ENCODE data around the gene ZC3H18.

The ZC3H18 gene

DNA sequence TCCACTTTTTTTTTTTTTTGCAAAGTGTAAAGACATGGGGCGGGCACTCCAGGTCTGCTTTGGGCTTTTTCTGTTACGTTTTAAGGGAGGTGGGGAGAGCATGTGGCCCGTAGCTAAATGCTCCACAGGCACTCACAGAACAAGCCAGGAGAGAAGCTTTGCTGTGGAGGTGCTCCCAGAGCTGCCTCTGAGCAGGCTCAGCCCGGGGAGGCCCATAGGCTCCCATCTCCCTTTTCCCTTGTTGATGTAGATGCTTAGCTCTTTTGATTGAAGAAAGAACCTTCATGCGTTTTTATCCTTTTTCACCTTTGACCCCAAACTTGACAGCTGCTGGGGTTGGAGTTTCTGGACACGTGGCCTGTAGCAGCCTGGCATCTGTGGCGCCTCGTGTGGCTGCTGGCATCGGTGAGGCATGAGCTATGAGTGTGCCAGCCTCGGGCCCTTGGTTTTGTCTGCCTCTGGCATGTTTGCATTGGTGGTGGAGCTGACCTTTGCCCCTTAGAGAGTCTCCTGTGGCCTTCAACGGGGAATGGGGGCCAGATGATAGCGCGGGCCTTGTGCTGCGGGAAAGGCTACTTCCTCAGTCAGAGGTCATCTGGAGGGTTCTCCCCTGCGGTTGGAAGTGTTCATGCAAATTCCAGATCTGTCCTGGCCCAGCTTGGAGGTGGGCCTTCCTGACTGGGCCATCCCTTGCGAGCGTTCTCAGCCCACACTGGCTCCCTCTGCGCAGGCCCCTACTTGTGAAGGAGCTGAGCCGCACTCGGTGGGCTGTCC lies 48.2 kb downstream of the ZC3H18 start:
- H3K9me3 Mint-ChIP-seq: no peaks in the 10 kb centered on the region
- H3K27me3 Mint-ChIP-seq: no peaks in the 10 kb centered on the region
- ATAC-seq (replicated peaks) (no peak), DNase-seq (no peak)
- no peak overlapping the region for H3K4me3 Mint-ChIP-seq
- H3K36me3 Mint-ChIP-seq: peaks cover 51 to 63% of the 10 kb centered on the region in 2 donors
- no peak overlapping the region for H3K27ac Mint-ChIP-seq
- peaks cover 10 to 37% of the 10 kb centered on the region in 2 donors for H3K4me1 Mint-ChIP-seq

DNA sequence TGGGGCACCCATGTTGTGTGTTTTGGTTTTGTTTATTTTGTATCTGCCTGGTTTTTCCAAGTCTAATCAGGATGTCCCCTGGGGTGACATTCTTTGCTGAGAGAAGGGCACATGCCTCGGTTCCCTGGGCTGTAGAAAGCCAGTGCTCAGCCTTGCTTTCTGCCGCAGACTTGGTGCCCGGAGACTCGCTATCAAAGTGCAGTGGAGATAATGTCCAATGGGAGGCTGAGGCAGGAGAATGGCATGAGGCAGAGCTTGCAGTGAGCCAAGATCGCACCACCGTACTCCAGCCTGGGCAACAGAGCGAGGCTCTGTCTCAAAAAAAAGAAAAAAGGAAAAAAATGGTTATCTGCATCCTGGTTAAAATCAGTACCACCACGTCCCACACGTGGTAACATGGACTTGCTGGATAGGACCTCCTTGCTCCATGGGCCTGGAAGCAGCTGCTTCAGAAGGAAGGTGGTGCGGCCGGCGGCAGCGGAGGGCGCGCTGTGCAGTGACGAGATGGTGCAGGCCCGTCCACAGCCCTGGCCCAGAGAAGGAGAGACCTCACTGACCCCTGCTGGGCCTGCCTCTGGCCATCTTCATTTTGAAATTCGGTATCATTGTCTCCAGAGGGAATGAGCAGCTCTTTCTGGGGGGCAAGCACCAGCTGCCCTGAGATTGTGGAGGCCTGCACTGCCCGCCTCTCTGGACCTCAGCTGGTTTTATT lies 48.9 kb downstream of the ZC3H18 start:
- H3K4me1 Mint-ChIP-seq: peaks cover 9 to 30% of the 10 kb centered on the region in 2 donors
- DNase-seq (no peak), ATAC-seq (replicated peaks) (no peak)
- H3K4me3 Mint-ChIP-seq: no peak overlapping the region
- no peak overlapping the region for H3K27ac Mint-ChIP-seq
- H3K27me3 Mint-ChIP-seq: no peaks in the 10 kb centered on the region
- peaks cover 51 to 64% of the 10 kb centered on the region in 2 donors for H3K36me3 Mint-ChIP-seq
- H3K9me3 Mint-ChIP-seq: no peaks in the 10 kb centered on the region

DNA sequence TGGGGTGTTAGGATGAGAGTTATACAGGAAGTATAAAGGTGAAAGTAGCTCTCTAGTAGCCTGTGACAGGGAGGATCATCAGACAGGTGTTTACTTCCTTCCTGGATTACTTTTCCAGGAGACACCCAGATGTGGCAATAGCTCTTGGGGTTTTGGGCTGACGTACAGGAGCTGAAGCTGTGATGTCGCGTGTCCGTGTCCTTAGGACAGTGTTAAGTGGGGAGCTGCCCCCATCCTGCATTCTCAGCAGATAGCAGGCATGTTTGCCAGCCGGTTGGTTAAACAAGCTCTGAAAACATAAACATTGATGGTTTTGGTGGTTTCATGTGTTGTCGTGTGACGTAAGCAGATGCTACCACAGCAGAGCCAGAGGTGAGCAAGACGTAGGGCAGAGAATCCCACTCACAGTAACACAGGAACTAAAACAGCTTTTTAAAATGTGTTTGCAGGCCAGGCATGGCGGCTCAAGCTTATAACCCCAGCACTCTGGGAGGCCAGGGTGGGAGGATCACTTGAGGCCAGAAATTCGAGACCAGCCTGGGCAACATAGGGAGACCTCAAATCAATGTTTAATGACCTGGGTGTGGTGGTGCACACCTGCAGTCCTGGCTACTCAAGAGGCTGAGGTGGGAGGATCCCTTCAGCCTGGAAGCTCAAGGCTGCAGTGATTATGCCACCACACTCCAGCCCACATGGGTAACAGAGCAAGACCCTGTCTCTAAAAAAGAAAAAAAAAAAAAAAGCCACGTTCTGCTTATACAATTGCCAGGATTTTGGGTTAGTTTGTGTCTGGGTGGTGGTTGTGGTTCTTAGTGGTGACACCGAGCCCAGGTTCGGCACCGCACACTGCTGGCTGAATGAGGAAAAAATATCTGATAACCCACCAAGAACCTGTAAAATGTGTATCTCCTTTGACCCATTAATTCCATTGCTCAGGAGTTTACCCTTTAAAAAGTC lies 49.9 kb downstream of the ZC3H18 start:
- no peak overlapping the region for H3K27ac Mint-ChIP-seq
- no peak for DNase-seq
- no peak overlapping the region for H3K4me3 Mint-ChIP-seq
- no peaks in the 10 kb centered on the region for H3K27me3 Mint-ChIP-seq
- H3K9me3 Mint-ChIP-seq: no peaks in the 10 kb centered on the region
- H3K36me3 Mint-ChIP-seq: peaks cover 48 to 61% of the 10 kb centered on the region in 2 donors
- H3K4me1 Mint-ChIP-seq: peaks cover 5 to 22% of the 10 kb centered on the region in 2 donors
- no peak for ATAC-seq (replicated peaks)

DNA sequence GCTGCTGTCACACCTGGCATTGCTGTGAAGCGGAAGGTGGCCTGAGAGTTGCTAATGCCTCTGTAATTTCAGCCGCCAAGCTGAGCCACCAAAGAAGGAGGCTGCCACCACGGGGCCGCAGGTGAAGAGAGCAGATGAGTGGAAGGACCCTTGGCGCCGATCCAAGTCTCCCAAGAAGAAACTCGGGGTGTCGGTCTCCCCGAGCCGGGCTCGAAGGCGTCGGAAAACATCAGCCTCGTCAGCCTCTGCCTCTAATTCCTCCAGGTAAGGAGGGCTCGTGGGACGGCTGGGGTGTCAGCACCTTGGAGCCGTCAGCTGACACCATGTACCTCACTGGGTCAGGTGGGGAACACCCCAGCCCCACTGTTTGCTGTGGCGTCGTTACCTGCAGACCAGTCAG lies 51.9 kb downstream of the ZC3H18 start:
- no peak overlapping the region for H3K4me3 Mint-ChIP-seq
- H3K27ac Mint-ChIP-seq: no peak overlapping the region
- DNase-seq (no peak), ATAC-seq (replicated peaks) (no peak)
- H3K27me3 Mint-ChIP-seq: no peaks in the 10 kb centered on the region
- H3K9me3 Mint-ChIP-seq: no peaks in the 10 kb centered on the region
- peaks cover 2 to 15% of the 10 kb centered on the region in 2 donors for H3K4me1 Mint-ChIP-seq
- H3K36me3 Mint-ChIP-seq: peaks cover 47 to 64% of the 10 kb centered on the region in 2 donors

DNA sequence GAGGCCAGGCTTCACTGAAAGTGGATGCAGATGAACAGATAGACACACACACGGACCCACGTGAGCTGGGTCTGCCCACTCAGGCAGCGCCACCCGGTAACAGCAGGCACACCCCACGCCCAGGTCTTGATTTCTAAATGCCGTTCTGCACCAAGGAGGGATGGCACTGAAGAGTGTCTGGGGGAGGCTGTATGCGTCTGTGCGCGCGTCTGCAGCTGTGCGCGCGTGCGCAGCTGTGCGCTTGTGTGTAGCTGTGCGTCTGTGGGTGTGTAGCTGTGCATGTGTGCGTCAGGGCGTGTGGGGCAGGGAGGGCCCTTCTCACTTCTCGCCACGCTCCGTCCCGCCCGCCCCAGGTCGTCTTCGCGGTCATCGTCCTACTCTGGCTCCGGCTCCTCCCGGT lies 52.7 kb downstream of the ZC3H18 start:
- H3K4me1 Mint-ChIP-seq: peaks cover 4 to 22% of the 10 kb centered on the region in 2 donors
- DNase-seq: no peak
- H3K27me3 Mint-ChIP-seq: no peaks in the 10 kb centered on the region
- H3K4me3 Mint-ChIP-seq: no peak overlapping the region
- H3K9me3 Mint-ChIP-seq: no peaks in the 10 kb centered on the region
- H3K36me3 Mint-ChIP-seq: peaks cover 53 to 68% of the 10 kb centered on the region in 2 donors
- peak overlapping the region; percentile 67 for H3K27ac Mint-ChIP-seq
- no peak for ATAC-seq (replicated peaks)

DNA sequence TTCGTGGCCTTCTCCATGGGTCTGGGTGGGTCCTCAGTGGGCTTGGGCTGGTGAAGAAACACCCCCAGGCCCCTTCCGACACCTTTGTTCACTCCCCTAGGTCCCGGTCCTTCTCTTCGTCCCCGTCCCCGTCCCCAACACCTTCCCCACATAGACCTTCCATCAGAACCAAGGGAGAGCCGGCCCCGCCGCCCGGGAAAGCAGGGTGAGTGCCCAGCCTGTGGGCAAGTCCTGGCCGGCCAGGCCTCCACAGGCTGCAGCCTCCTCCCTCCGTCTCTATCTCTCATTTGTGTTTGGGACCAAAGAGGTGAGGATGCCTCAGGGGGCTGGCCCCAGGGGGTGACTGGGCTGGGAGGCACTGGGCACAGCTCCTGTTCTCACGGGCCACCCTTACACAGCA lies 53.7 kb downstream of the ZC3H18 start:
- Mint-ChIP-seq H3K27ac (no peak overlapping the region), H3K4me3 (no peak overlapping the region), H3K9me3 (no peaks in the 10 kb centered on the region), H3K27me3 (no peaks in the 10 kb centered on the region), H3K36me3 (peaks cover 55 to 66% of the 10 kb centered on the region in 2 donors), H3K4me1 (peaks cover 4 to 16% of the 10 kb centered on the region in 2 donors)
- DNase-seq: no peak
- no peak for ATAC-seq (replicated peaks)

DNA sequence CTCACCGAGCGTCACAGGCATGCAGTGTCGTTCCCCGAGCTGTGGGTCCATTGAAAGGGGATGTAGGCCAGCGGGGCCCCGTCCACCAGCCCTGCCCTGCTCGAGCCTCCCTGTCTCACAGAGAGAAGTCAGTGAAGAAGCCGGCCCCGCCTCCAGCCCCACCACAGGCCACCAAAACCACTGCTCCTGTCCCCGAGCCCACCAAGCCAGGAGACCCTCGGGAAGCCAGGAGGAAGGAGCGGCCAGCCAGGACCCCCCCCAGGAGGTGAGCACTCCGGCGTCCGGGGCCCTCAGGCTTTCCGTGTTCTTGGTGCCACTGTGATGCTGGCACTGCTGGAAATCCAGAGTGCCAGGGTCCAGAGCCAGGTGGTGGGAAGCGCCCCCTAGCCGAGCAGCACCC lies 54.3 kb downstream of the ZC3H18 start:
- Mint-ChIP-seq H3K4me3 (no peak overlapping the region), H3K27ac (no peak overlapping the region), H3K36me3 (peaks cover 49 to 63% of the 10 kb centered on the region in 2 donors), H3K27me3 (no peaks in the 10 kb centered on the region), H3K9me3 (no peaks in the 10 kb centered on the region), H3K4me1 (peaks cover 4 to 13% of the 10 kb centered on the region in 2 donors)
- ATAC-seq (replicated peaks): no peak
- no peak for DNase-seq

DNA sequence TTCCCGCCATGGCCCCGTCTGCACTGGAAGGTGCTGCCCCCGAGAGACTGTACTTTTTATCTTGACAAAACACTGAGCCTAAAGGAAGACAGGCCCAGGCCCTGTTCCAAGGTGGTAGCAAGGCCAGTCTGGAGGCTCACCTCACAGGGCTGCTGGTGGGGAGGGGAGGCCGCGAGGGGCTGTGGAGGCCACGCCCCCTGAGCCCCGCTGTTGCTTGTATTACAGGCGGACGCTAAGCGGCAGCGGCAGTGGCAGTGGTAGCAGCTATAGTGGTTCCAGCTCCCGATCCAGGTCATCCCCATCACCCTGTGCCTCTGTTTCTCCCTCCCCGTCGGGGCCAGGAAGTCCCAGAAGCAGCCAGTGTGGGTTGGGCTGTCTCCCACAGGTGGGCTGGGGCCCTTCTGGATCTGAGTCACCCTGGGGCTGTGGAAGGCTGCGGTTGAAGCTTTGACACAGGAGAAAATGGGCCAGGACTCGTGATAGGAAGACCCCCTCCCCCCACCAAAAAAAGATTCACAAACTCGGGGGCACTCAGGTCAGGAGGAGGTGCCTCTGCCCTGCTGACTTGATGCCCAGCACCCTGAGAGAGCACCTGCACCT lies 54.9 kb downstream of the ZC3H18 start:
- no peak overlapping the region for H3K4me3 Mint-ChIP-seq
- no peaks in the 10 kb centered on the region for H3K9me3 Mint-ChIP-seq
- no peak overlapping the region for H3K27ac Mint-ChIP-seq
- peaks cover 43 to 60% of the 10 kb centered on the region in 2 donors for H3K36me3 Mint-ChIP-seq
- H3K27me3 Mint-ChIP-seq: no peaks in the 10 kb centered on the region
- DNase-seq (no peak), ATAC-seq (replicated peaks) (no peak)
- H3K4me1 Mint-ChIP-seq: peaks cover 4 to 9% of the 10 kb centered on the region in 2 donors

DNA sequence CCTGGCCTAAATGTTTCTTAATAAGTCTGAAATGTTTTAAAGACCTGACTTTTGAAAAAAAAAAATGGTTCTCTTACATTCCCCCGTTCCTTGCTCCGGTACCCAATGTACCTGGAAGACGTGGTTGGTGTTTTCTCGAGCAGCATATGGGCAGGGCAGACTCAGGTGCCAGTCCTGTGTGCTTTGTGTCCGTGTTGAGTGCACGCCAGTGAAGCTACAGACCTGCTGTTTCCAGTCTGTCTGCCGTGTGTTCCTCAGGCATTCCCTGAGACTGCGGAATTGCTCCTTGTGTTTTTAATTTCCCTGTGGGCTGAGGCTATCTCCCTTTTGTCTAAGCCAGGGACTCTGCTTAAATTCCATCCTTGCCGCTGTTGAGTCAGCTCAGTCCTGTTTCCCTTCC lies 56.4 kb downstream of the ZC3H18 start:
- peaks cover 51 to 72% of the 10 kb centered on the region in 2 donors for H3K36me3 Mint-ChIP-seq
- peaks cover 4 to 9% of the 10 kb centered on the region in 2 donors for H3K4me1 Mint-ChIP-seq
- H3K4me3 Mint-ChIP-seq: no peak overlapping the region
- no peaks in the 10 kb centered on the region for H3K9me3 Mint-ChIP-seq
- no peak for ATAC-seq (replicated peaks)
- no peaks in the 10 kb centered on the region for H3K27me3 Mint-ChIP-seq
- no peak overlapping the region for H3K27ac Mint-ChIP-seq
- DNase-seq: no peak

DNA sequence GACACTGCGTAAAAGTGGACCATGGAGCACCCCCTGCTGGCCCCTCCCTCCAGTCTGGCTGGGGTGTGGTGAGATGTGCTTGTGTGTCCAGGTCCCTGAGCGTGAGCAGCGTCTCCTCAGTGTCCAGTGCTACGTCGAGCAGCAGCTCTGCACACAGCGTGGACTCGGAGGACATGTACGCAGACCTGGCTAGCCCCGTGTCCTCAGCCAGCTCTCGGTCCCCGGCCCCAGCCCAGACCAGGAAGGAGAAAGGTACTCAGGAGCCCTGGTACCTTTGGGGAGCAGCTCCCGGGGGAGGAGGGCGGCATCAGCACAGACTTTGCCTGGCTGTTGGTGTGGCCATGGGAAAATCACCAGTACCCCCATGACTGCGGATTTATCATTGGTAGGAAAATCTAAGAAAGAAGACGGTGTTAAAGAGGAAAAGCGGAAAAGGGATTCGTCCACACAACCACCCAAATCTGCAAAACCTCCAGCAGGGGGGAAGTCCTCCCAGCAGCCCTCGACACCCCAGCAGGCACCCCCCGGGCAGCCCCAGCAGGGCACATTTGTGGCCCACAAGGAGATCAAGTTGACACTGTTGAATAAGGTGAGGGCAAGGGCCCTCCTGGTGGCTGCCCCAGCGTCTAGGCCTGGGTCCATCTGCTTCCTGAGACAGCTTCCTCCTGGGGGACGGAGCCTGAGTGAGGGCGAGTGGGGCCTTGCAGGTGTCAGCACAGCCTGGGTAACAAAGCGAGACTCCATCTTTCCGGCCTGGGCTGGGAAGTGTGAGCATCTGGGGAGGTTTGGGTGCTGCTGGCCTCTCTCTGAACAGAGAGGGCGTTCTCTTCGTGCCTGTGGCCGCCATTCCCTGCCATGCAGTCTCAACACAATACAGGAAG lies 57.6 kb downstream of the ZC3H18 start:
- Mint-ChIP-seq H3K4me3 (no peak overlapping the region), H3K36me3 (peaks cover 49 to 68% of the 10 kb centered on the region in 2 donors), H3K27me3 (no peaks in the 10 kb centered on the region), H3K4me1 (peaks cover 4 to 13% of the 10 kb centered on the region in 2 donors), H3K27ac (peak overlapping the region; percentile 66), H3K9me3 (no peaks in the 10 kb centered on the region)
- DNase-seq: no peak
- no peak for ATAC-seq (replicated peaks)

DNA sequence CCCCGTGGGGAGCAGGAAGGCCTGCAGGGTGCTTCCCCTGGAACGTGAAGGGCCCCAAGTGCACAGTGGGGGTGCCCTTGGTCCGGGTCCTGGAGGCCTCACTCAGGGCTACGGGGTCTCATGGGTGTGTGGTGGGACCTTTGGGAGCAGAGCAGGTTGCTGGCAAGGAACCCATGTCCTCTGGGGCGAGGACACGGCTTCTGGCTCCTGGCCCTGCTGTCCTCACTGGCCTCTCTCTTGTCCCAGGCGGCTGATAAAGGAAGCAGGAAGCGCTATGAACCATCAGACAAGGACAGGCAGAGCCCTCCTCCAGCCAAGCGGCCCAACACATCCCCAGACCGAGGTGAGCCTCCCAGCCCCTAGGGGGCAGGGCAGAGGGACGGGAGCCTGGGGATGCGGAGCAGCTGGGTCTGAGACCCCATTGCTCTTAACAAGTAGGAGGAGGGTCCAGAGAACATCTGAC lies 58.3 kb downstream of the ZC3H18 start:
- peaks cover 48 to 64% of the 10 kb centered on the region in 2 donors for H3K36me3 Mint-ChIP-seq
- no peak overlapping the region for H3K4me3 Mint-ChIP-seq
- peaks cover 10 to 20% of the 10 kb centered on the region in 2 donors for H3K4me1 Mint-ChIP-seq
- no peaks in the 10 kb centered on the region for H3K27me3 Mint-ChIP-seq
- ATAC-seq (replicated peaks): no peak
- DNase-seq: no peak
- no peaks in the 10 kb centered on the region for H3K9me3 Mint-ChIP-seq
- no peak overlapping the region for H3K27ac Mint-ChIP-seq

DNA sequence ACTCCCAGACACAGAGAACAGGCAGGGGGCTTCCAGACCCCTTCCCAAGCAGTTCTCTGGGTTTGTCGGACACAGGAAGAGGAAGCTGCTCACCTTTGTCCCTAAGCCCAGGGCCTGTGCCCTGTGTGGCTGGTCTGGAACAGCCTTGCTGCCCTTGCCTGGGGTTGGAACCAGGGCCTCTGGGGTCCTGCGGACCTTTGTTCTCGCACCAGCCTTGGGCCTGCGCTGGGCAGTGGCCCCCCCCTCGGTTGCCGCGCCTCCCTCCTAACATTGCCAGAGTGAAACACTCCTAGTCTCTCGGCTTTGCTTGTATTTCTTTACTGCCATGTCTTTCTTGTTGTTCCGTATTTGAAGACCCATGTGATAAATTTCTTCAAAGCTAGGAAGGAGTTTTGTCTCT lies 59.6 kb downstream of the ZC3H18 start:
- H3K36me3 Mint-ChIP-seq: peaks cover 40 to 55% of the 10 kb centered on the region in 2 donors
- DNase-seq: no peak

DNA sequence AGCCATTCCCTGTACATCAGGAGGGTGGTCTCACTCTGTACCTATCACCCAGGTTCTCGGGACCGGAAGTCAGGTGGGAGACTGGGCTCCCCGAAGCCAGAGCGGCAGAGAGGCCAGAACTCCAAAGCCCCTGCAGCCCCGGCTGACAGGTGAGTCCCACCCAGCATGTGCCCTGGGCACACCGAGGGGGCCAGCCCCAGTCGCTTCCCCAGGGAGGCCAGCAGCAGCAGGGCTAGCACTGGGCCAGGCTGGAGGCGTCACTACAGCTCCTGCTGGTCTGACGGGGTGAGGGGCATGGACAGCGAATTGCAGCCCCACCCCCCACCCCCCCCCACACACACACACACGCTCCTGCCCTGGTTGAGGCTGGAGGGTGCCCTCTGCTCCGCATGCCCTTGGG lies 60.2 kb downstream of the ZC3H18 start:
- no peaks in the 10 kb centered on the region for H3K27me3 Mint-ChIP-seq
- ATAC-seq (replicated peaks) (no peak), DNase-seq (no peak)
- peaks cover 20 to 36% of the 10 kb centered on the region in 2 donors for H3K4me1 Mint-ChIP-seq
- peaks cover 38 to 52% of the 10 kb centered on the region in 2 donors for H3K36me3 Mint-ChIP-seq
- no peak overlapping the region for H3K4me3 Mint-ChIP-seq
- H3K9me3 Mint-ChIP-seq: no peaks in the 10 kb centered on the region
- no peak overlapping the region for H3K27ac Mint-ChIP-seq

More for the DNA sequence above, 59.6 kb downstream of the ZC3H18 start:
- Mint-ChIP-seq H3K27ac (no peak overlapping the region), H3K27me3 (no peaks in the 10 kb centered on the region), H3K9me3 (no peaks in the 10 kb centered on the region), H3K4me1 (peaks cover 15 to 30% of the 10 kb centered on the region in 2 donors), H3K4me3 (no peak overlapping the region)
- ATAC-seq (replicated peaks): no peak
